Stimulated activated CD8-positive, alpha-beta memory T cell treated with anti-CD3 and anti-CD28 coated beads, Interleukin-15, amount 100 ng/mL, for 48 hours (primary cell): ENCODE data around the gene TNFRSF14.
A peak's percentile ranks its signal among the peaks of the same experiment; 100 is the strongest.

Experiments used
- DNase-seq, 2 donors: peaks; one replicate each; pipeline ENCODE4 v3.0.0-alpha.2; 2020; ENCODE audit warnings: low read depth in 2 of 2

TNFRSF14 gene

DNA sequence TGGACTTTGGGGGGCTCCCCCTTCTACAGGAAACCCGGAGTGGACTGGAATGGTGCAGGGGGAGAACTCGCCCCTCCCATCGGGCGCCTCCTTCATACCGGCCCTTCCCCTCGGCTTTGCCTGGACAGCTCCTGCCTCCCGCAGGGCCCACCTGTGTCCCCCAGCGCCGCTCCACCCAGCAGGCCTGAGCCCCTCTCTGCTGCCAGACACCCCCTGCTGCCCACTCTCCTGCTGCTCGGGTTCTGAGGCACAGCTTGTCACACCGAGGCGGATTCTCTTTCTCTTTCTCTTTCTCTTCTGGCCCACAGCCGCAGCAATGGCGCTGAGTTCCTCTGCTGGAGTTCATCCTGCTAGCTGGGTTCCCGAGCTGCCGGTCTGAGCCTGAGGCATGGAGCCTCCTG is at the start of gene TNFRSF14:
Gene TNFRSF14 (plus strand): TSS at position 95 of the 401 bp plus-strand sequence. CDS start 294 bp downstream, at position 389.
- DNase-seq = peak; percentile 55 to 57

- DNase-seq = no peak
These were observed 49.1 kb upstream of the TNFRSF14 start for GRCh38 chr1:2506901-2507565.

GRCh38 chr1:2507744-2508155 is 48.4 kb upstream of the TNFRSF14 start:
- DNase-seq = no peak

- no peak for DNase-seq
These were observed 48.0 kb upstream of the TNFRSF14 start for GRCh38 chr1:2508180-2508579.

GRCh38 chr1:2508751-2509150 is 47.4 kb upstream of the TNFRSF14 start:
- no peak for DNase-seq

DNA sequence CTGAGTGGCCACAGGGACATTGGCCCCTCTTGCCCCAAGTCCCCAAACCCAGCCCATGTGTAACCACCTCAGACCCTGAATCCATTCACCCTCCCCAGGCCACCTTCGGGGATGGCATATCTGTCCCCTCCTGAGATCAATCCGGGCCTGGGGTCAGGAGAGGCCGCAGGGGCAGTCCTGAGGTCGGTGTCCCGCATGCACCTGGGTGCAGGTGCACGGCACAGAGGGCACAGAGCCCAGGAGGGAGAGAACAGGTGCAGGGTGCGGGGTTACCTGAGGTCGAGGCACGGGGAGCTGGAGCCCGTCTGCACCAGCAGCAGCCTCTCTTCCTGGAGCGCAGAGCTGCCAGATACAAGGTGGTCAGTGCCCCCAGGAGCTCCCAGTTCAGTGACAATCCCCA is 46.6 kb upstream of the TNFRSF14 start:
- no peak for DNase-seq

GRCh38 chr1:2510366-2511155 is 45.6 kb upstream of the TNFRSF14 start:
- DNase-seq = no peak

DNA sequence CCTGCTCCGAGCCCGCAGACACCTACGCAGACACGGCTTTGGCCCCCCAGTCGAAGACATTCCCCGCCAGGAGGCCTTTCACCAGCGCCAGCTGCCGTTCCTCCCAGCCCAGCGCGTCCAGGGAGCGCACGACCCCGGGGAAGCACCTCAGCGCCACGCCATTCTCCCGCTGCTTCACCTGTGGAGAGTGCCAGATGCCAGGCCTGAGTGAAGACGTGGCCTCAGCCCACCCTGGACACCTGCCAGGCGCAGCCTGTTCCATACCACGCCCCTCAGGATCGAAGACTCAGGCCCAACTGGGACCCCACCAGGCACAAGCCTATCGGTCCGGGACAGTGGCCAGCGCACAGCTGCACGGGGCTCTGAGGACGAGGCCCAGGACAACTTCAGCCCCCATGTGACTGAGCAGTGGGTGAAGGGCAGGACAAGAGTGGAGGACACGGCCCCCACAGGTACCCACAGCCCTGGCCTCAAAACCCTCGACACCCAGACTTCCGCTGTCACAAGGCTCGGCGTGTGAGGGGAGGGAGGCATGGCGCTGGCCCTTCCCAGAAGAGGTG is 43.2 kb upstream of the TNFRSF14 start:
- DNase-seq = no peak

DNA sequence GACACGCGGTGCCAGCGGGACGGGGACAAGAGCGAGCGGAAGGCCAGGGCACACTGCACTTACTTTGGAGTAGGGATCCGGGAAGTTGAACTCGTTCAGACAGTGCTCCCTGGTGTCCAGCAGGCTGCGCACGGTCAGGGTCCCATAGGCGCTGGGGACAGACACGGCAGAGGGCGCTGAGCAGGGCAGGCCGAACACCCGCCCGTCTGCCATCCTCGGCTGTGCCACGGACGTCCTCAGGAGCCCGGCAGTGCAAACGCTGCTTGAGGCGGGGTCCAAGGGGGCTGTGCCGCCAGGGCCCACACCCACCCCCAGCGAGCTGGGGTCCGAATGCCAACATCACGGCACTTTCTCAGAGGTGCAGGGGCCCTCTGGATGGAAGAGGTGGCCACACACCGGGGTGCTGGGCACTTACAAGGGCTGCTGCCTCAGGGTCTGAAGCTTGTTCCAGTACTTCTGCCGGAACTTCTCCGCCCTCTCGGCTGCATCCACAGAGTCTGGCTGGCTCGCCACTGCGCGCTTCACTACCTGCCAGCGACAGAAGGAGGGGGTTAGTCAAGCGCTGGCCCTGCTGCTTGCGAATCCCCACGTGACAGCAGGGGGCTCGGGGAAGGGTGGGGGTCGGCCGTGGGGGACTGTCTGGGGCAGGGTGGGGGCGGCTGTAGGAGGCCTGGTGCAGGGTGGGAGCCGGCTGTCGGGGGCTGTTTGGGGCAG is 42.1 kb upstream of the TNFRSF14 start:
- no peak for DNase-seq

GRCh38 chr1:2514863-2515762 is 41.1 kb upstream of the TNFRSF14 start:
- no peak for DNase-seq

GRCh38 chr1:2515763-2516080 is 40.4 kb upstream of the TNFRSF14 start:
- DNase-seq = no peak

DNA sequence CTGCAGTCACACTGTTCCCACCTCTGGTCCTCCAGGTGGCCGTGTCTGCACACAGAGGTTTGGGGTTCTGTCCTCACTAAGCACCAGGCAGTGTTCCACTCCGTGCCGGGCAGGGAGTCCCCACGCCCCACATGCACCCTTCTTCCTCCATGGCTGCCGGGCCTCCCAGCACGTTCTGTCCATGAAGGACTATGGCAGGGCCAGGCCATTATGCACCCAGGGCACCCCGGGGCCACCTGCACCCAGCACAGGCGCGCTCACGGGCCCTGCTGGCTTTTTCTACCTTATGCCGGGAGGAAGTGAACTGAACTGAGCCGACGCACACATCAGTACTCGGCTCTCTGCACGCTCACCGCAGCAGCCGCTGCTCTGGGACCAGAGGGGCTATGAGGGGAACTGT is 40.0 kb upstream of the TNFRSF14 start:
- no peak for DNase-seq

- no peak for DNase-seq
These were observed 39.2 kb upstream of the TNFRSF14 start for GRCh38 chr1:2516946-2517345.

GRCh38 chr1:2517966-2518365 is 38.2 kb upstream of the TNFRSF14 start:
- DNase-seq = no peak

GRCh38 chr1:2518528-2518927 is 37.6 kb upstream of the TNFRSF14 start:
- no peak for DNase-seq

DNA sequence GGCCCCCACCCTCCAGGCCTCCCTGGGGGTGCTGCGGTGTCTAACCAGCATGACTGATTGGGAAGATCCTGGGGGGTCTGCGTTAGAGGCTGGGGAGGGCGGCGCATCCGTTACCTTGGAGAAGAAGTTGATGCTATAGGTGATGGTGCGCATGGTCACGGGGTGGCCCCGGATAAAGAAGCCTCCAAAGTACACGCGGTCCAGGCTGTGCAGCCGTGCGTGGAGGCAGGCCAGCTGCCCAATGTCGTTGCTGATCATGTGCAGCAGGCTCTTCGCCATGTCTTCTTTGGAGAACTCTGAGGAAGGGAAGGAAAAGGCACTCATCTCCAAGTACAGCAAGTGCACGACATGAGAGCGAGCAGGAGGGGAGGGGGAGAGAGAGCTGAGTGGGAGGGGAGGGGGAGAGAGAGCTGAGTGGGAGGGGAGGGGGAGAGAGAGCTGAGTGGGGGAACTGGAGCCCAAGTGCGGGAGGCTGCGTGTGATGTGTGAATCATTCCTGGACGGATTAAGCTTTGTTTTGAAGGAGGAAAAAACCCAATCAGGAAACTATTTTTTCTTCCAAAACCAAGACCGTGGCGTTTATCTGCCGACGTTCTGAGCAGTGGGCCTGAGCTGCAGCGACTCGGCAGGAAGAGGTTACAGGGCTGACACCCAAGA is 37.0 kb upstream of the TNFRSF14 start:
- no peak for DNase-seq

DNA sequence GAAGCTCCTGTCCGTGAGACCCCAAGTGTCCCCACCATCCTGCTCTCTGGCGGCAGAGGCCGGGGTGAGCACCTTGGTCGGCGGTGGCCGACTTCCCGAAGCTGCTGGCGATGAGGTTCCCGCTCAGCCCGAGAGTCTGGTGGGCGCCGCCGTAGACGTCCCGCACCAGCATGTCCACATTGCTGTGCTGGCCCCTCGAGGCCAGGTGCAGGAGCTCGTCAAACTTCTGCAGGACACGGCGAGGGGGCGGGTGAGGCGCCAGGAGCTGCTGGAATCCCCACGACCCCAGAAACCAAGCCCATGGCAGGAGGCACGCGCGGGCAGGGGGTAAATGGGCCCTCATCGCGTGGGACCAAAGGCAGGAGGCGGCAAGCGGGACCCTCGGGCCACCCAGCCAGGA is 36.4 kb upstream of the TNFRSF14 start:
- DNase-seq = no peak

DNA sequence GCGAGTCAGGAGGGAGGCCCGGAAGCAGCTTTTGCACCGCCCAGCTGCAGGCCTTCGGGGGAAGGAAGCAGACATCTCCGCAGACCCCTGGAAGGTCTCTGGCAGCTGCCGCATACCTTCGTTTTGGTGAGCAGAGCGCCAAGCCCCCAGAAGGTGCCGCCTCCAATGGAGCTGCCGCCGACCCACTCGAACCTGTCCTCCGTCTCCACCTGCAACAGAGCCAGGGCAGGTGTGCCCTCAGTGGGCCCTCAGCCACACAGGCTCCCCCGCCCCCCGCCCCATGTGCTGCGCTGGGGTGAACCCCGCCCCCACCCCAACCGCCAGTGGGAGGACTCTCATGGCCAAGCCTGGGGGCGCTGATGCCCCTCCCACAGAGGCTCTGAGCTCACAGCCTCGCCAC is 36.0 kb upstream of the TNFRSF14 start:
- no peak for DNase-seq

DNA sequence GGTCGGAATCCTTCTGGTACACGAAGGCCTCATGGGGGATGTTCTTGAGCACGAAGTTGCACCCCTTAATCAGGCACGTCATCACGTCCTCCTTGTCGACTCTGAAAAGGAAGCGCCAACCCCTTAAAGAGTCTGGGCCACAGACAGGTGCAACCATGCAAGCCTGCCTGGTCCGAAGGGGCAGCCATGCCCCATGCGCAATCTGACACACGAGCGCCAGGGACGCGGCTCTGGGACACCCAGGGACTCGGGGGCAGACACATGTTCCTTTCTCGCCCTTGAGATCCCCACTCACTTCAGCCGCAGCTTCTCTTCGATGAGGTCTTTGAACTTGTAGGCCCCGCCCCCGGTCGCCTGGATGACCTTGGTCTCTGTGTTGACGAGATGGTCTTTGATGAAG is 35.4 kb upstream of the TNFRSF14 start:
- no peak for DNase-seq

GRCh38 chr1:2522230-2522629 is 33.9 kb upstream of the TNFRSF14 start:
- DNase-seq = no peak
